Erythroblast (primary cell): ENCODE data around the gene SLC39A8.

Experiments used
- GATA1 ChIP-seq: IDR thresholded peaks from 2 replicates; pipeline ENCODE4 v1.6.1; 2011; ENCODE audit warnings: low read depth, mild to moderate bottlenecking, control low read depth, low read length, moderate library complexity
- POLR2A ChIP-seq: IDR thresholded peaks from 2 replicates; pipeline ENCODE4 v1.6.1; 2011; ENCODE audit warnings: mild to moderate bottlenecking, low read length

GRCh38 chr4:102355748-102356147 lies 10.5 kb upstream of the SLC39A8 start:
- no peak for TF ChIP-seq GATA1
- no peak for TF ChIP-seq POLR2A
